GM13977 (cell line): Measurements from ENCODE around the gene MAGED1.
"Not testable (repeated sequence)": the region's sequence is repeated elsewhere in the genome, so short reads cannot be mapped to it uniquely, and the experiment has no call there.

Experiments used
- DNase-seq: peaks from one replicate; pipeline ENCODE4 v3.0.0; 2012; ENCODE audit warnings: low spot score
- CTCF ChIP-seq: IDR thresholded peaks from 2 replicates; pipeline ENCODE4 v1.5.1; 2012; ENCODE audit warnings: mild to moderate bottlenecking, control low read depth; ENCODE audit not compliant: insufficient read depth; ENCODE audit errors: extremely low read depth, missing control alignments
- in situ Hi-C: fragments of 300-500 bp; cut with MboI; formaldehyde crosslinking; loops from one replicate; pipeline ENCODE4 v1.12.0; 2022; ENCODE audit warnings: low sequenced_read_pairs, low pct_unique_long_range_greater_than_20kb, mixed read lengths, inconsistent platforms; ENCODE audit not compliant: unreplicated experiment

The MAGED1 gene

GRCh38 chrX:51893931-51894696, 691 bp downstream of the MAGED1 start:
- in situ Hi-C loops = no loop called here
- DNase-seq = peak; percentile 4

GRCh38 chrX:51894697-51895336, 1.4 kb downstream of the MAGED1 start:
- TF ChIP-seq CTCF = no peak
- in situ Hi-C loops = no loop called here
- peak; percentile 31 for DNase-seq

More at GRCh38 chrX:51893931-51894696, 691 bp downstream of the MAGED1 start:
- TF ChIP-seq CTCF = no peak

GRCh38 chrX:51896626-51897025, 3.2 kb downstream of the MAGED1 start:
- in situ Hi-C loops = no loop called here
- DNase-seq = no peak
- no peak for TF ChIP-seq CTCF

- no peak for TF ChIP-seq CTCF
- in situ Hi-C loops = no loop called here
- DNase-seq = no peak
Measured at GRCh38 chrX:51899741-51900140, 6.3 kb downstream of the MAGED1 start.

- TF ChIP-seq CTCF = no peak
- in situ Hi-C loops = no loop called here
- DNase-seq = no peak
Measured at GRCh38 chrX:51902510-51903050, 9.2 kb downstream of the MAGED1 start.

GRCh38 chrX:51905152-51905551, 11.7 kb downstream of the MAGED1 start:
- DNase-seq, in situ Hi-C loops: not testable (repeated sequence)

GRCh38 chrX:51905711-51906110, 12.3 kb downstream of the MAGED1 start:
- DNase-seq = no peak
- in situ Hi-C loops = no loop called here
- no peak for TF ChIP-seq CTCF
